Spleen (tissue), 7 donors: ENCODE measurements around the gene ZNF135.

Experiments used
- POLR2A ChIP-seq, 3 donors: fragments of 450-650 bp; IDR thresholded peaks; one replicate each; pipeline ENCODE4 v1.5.1; 2017; ENCODE audit warnings: antibody characterized with exemption in 3 of 3, mild to moderate bottlenecking in 1 of 3
- POLR2AphosphoS5 ChIP-seq, 3 donors: sonication (generic); formaldehyde crosslinking; IDR thresholded peaks; one replicate each; pipeline ENCODE4 v1.5.1; 2017; ENCODE audit warnings: antibody characterized with exemption in 3 of 3
- TF ChIP-seq, protein P1 (sequence below), 11 experiments: fragments of 200-600 bp in 7 of 11; fragments of 450-650 bp in 4 of 11; sonication (generic) in 4 of 11; IDR thresholded peaks in 8 of 11; conservative IDR thresholded peaks in 3 of 11; 1 replicate in 7 of 11; 2 replicates in 4 of 11; pipeline versions ENCODE4 v1.4.0 to v1.8.0; 2016 to 2021; ENCODE audit warnings: antibody characterized with exemption in 11 of 11, inconsistent platforms in 4 of 11, mild to moderate bottlenecking in 1 of 11
- donor health status: DM: no; HTN: no; CAD: no; lungs with moderate emphysema.
- donor health status: DM: no; HTN: no; CAD: no.
- donor health status: DM: no; HTN: no; CAD: no.

DNA sequence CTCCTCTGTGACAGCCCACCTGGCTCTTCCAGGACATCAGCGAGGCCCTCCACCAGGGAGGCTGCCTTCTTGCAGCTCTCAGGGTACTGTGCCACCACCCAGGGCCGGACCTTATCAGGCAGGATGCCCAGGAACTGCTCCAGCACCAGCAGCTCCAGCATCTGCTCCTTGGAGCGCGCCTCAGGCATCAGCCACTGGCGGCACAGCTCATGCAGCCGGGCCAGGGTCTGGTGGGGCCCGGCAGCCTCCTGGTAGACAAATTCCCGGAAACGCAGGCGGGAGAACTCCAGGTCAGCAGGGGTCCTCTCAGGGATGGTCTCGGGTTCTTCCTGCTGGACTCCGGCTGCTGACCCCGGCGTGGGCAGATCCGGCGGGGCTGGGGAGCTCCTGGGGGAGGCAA is 30.8 kb downstream of the ZNF135 start:
- TF ChIP-seq, protein P1, sequence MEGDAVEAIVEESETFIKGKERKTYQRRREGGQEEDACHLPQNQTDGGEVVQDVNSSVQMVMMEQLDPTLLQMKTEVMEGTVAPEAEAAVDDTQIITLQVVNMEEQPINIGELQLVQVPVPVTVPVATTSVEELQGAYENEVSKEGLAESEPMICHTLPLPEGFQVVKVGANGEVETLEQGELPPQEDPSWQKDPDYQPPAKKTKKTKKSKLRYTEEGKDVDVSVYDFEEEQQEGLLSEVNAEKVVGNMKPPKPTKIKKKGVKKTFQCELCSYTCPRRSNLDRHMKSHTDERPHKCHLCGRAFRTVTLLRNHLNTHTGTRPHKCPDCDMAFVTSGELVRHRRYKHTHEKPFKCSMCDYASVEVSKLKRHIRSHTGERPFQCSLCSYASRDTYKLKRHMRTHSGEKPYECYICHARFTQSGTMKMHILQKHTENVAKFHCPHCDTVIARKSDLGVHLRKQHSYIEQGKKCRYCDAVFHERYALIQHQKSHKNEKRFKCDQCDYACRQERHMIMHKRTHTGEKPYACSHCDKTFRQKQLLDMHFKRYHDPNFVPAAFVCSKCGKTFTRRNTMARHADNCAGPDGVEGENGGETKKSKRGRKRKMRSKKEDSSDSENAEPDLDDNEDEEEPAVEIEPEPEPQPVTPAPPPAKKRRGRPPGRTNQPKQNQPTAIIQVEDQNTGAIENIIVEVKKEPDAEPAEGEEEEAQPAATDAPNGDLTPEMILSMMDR (IDR thresholded peaks at IDR 0.05 in 8 of 11, conservative IDR thresholded peaks at IDR 0.05 in 3 of 11), result no peak
- peak in 1 of 3 donors; percentile 53 for TF ChIP-seq POLR2AphosphoS5 (IDR thresholded peaks at IDR 0.05)
- TF ChIP-seq POLR2A (IDR thresholded peaks at IDR 0.05), result no peak
